ENCODE data around the gene USP17L22. TPM values are rescaled to one million over a fixed set of nuclear protein-coding genes. Genes with fewer than 3 reads are reported as not detected.

Gene USP17L22
- total RNA-seq, 1 donor from 2014 or later: not detected

Other genes starting within 250 kb of the USP17L22 start
- gene FAM90A26, start 97.2 kb upstream of the USP17L22 start, total RNA-seq: not detected in 2 replicates
- not detected in 2 replicates for gene USP17L10, start 57.0 kb upstream of the USP17L22 start, total RNA-seq
- not detected in 2 replicates for gene USP17L11, start 52.2 kb upstream of the USP17L22 start, total RNA-seq
- gene USP17L12, start 47.5 kb upstream of the USP17L22 start, total RNA-seq: not detected in 2 replicates
- not detected in 2 replicates for gene USP17L13, start 42.7 kb upstream of the USP17L22 start, total RNA-seq
- not detected in 2 replicates for gene USP17L15, start 33.2 kb upstream of the USP17L22 start, total RNA-seq
- not detected in 2 replicates for gene USP17L17, start 23.7 kb upstream of the USP17L22 start, total RNA-seq
- not detected in 2 replicates for gene USP17L18, start 19.0 kb upstream of the USP17L22 start, total RNA-seq
- not detected in 2 replicates for gene USP17L19, start 14.2 kb upstream of the USP17L22 start, total RNA-seq
- gene USP17L20, start 9.5 kb upstream of the USP17L22 start, total RNA-seq: not detected in 2 replicates
- not detected in 2 replicates for gene USP17L21, start 4.7 kb upstream of the USP17L22 start, total RNA-seq
- not detected in 2 replicates for gene USP17L24, start 57.5 kb downstream of the USP17L22 start, total RNA-seq
- gene USP17L25, start 62.3 kb downstream of the USP17L22 start, total RNA-seq: not detected in 2 replicates
- not detected in 2 replicates for gene USP17L26, start 67.0 kb downstream of the USP17L22 start, total RNA-seq
- gene USP17L5, start 71.8 kb downstream of the USP17L22 start, total RNA-seq: not detected in 2 replicates
- gene USP17L27, start 76.5 kb downstream of the USP17L22 start, total RNA-seq: not detected in 2 replicates
- not detected in 2 replicates for gene USP17L28, start 81.3 kb downstream of the USP17L22 start, total RNA-seq
- gene USP17L29, start 86.0 kb downstream of the USP17L22 start, total RNA-seq: not detected in 2 replicates
- gene USP17L30, start 95.5 kb downstream of the USP17L22 start, total RNA-seq: not detected in 2 replicates
- gene DEFB131A, start 176.8 kb downstream of the USP17L22 start, total RNA-seq: not detected in 2 replicates